Ascending aorta (tissue), 2 donors: Measurements from ENCODE around the gene NAPEPLD. TPM values are rescaled to one million over a fixed set of nuclear protein-coding genes. Genes with fewer than 3 reads are reported as not detected.

Source experiments
- DNase-seq, 2 donors: peaks; one replicate each; pipeline ENCODE4 v3.0.0-alpha.2; 2019; ENCODE audit warnings: low spot score in 2 of 2
- H3K27ac ChIP-seq, 2 donors: fragments of 200-600 bp; sonication (generic); one replicate each; pipeline ENCODE4 v1.5.1; 2016 to 2017; ENCODE audit warnings: mild to moderate bottlenecking in 1 of 2
- H3K27me3 ChIP-seq: fragments of 200-600 bp; sonication (generic); one replicate; pipeline ENCODE4 v1.5.1; 2017
- H3K36me3 ChIP-seq, 2 donors: fragments of 200-600 bp; sonication (generic); one replicate each; pipeline ENCODE4 v1.5.1; 2016
- H3K4me1 ChIP-seq, 2 donors: fragments of 200-600 bp; sonication (generic); one replicate each; pipeline ENCODE4 v1.5.1; 2016 to 2017; ENCODE audit warnings: mild to moderate bottlenecking in 1 of 2
- H3K4me3 ChIP-seq, 2 donors: fragments of 200-600 bp; sonication (generic); one replicate each; pipeline ENCODE4 v1.5.1; 2016 to 2017; ENCODE audit warnings: mild to moderate bottlenecking in 1 of 2
- H3K9me3 ChIP-seq, 2 donors: fragments of 200-600 bp; sonication (generic); one replicate each; pipeline ENCODE4 v1.5.1; 2016
- CTCF ChIP-seq, 3 experiments: fragments of 200-600 bp in 2 of 3; fragments of 450-650 bp in 1 of 3; sonication (generic) in 2 of 3; IDR thresholded peaks; one replicate each; pipeline ENCODE4 v1.5.1; 2016 to 2019; ENCODE audit warnings: antibody characterized with exemption in 3 of 3, mild to moderate bottlenecking in 1 of 3, moderate library complexity in 1 of 3
- intact Hi-C: fragments of 100-400 bp; cut with DNase I; formaldehyde crosslinking; loops from one replicate; pipeline ENCODE4 v1.15.1; 2023
- total RNA-seq: library from RNA; depleted of rRNA; stranded (reverse); fragments of >200 nt; gene quantifications from one replicate; pipeline ENCODE4 v1.1.0, GENCODE V29; 2016

NAPEPLD gene
- total RNA-seq, 1 donor from 2014 or later: 19.4 TPM

DNA sequence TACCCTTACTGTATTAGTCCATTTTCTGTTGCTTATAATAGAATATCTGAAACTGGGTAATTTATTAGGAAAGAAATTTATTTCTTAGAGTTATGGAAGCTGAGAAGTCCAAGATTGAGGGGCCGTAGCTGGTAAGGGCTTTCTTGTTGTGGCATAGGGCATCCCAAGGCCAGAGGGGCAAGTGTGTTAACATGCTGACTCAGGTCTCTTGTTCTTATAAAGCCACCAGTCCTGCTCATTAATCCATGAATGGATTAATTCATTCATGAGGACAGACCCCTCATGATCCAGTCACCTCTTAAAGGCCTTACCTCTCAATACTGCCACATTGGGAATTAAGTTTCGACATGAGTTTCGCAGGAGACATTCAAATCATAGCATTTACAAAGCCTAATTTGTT, 71.6 kb downstream of the NAPEPLD start:
- H3K36me3 ChIP-seq: no peaks in the 10 kb centered on the region
- H3K4me3 ChIP-seq: no peak overlapping the region
- no peak for TF ChIP-seq CTCF (IDR thresholded peaks at IDR 0.05)
- H3K27ac ChIP-seq: no peak overlapping the region
- DNase-seq: no peak
- intact Hi-C loops: no loop called here
- peaks cover 0 to 13% of the 10 kb centered on the region in 2 donors for H3K4me1 ChIP-seq
- H3K9me3 ChIP-seq: no peaks in the 10 kb centered on the region
- no peaks in the 10 kb centered on the region for H3K27me3 ChIP-seq

DNA sequence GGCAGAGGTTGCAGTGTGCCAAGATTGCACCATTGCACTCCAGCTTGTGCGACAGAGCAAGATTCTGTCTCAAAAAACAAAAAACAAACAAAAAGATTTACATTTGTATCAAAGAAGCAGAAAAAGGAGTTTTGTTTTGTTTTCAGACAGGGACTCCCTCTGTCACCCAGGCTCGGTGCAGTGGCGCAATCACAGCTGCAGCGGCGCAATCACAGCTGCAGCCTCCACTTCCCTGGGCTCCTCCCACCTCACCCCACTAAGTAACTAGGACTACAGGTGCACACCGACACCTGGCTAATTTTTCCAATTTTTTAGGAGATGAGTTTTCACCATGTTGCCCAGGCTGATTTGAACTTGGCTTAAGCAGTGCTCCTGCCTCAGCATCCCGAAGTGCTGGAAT, 72.1 kb downstream of the NAPEPLD start:
- Histone ChIP-seq H3K36me3 (no peaks in the 10 kb centered on the region), H3K27ac (no peak overlapping the region), H3K4me1 (peaks cover 0 to 13% of the 10 kb centered on the region in 2 donors), H3K4me3 (no peak overlapping the region), H3K27me3 (no peaks in the 10 kb centered on the region), H3K9me3 (no peaks in the 10 kb centered on the region)
- TF ChIP-seq CTCF (IDR thresholded peaks at IDR 0.05): no peak
- intact Hi-C loops: no loop called here
- no peak for DNase-seq

DNA sequence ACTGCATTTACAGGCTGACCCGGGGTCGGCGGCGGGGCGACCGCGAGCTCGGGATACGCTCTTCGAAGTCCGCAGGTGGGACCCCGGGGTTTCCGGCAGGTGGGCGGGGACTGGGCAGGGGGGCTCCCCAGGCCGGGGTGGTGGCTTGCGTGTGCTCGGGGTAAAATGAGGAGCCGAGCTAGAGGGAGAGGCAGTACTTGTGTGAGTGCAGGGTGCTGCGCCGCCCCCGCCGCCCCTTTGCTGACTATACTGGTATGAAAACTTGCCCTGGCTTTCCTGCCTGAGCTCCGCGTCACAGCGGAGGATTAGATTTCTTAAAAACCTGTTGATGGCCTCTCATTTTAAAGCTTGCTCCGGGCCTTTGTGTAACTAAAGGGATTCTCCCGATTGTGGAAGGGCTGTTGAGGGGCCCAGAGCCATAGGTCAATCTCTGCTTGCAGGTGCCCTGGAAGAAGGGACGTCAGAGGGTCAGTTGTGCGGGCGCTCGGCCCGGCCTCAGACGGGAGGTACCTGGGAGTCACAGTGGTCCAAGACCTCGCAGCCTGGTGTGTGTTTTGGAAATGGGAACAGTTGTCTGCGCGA, 73.5 kb downstream of the NAPEPLD start:
- peak overlapping the region; percentile 81 to 92 for H3K4me3 ChIP-seq
- intact Hi-C loops: loop anchor here (2.0 kb wide), 1 partner anchor 85 kb away; no protein-coding TSS in a partner anchor

DNA sequence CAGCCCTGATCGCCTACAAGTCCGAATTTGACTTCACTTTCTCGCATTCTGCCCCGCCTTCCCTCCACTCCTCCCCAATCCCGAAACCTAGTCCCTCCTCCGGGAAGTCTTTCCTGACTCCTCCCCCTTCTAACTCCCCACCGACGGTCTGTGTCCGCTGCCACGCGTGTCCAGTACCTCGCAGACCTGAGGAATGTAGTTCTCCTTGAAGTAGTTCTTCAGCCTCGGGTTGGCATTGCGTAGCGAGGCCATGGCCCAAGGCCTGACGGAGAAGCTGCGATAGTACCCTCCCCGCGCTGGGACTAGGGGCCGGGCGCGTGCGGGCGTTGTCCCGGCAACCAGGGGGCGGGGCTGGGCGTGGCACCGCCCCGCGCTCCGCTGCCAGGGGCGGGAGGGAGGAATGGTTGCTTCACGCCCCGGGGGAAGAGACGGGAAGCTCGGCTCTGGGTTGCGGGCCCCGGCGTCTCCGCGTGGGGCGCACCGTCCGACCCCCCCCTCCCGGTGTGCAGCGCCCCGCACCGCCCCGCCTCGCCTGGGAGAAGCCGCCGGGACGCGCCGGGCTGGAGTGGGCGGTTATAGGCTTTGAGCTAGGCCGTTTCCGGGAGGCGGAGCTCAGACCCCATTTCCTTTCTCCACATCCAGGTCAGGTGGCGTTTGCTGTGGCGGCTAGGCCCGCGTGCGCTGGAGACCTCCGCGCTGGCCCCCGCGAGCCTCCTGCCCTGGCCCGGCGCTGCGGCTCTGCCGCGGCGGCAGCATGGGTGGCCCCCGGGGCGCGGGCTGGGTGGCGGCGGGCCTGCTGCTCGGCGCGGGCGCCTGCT, 74.2 kb downstream of the NAPEPLD start, which contains the start of the genes ARMC10 and FBXL13:
Gene ARMC10, plus strand, starts transcription at position 622 of the 818 bp plus-strand sequence. Its CDS starts 133 bp downstream, at position 755.
Gene FBXL13, minus strand, starts transcription at position 278 of the 818 bp plus-strand sequence.
- Histone ChIP-seq H3K4me1 (peaks cover 0 to 13% of the 10 kb centered on the region in 2 donors), H3K36me3 (no peaks in the 10 kb centered on the region), H3K27ac (peak within 1 kb of the TSS; percentile 93 to 97), H3K9me3 (no peaks in the 10 kb centered on the region), H3K27me3 (no peaks in the 10 kb centered on the region), H3K4me3 (peak within 1 kb of the TSS; percentile 81 to 92)
- TF ChIP-seq CTCF (IDR thresholded peaks at IDR 0.05): peak; percentile 19 to 48 (median 41)
- DNase-seq: peak; percentile 55 to 95
- intact Hi-C loops: loop anchor here (1.0 to 5.0 kb wide), 4 partner anchors 75 to 327 kb away; partner anchors contain the start of genes FAM185A and NAPEPLD

More for the DNA sequence above, 73.5 kb downstream of the NAPEPLD start:
- no peak for TF ChIP-seq CTCF (IDR thresholded peaks at IDR 0.05)
- DNase-seq: peak; percentile 12 to 84
- Histone ChIP-seq H3K4me1 (peaks cover 0 to 13% of the 10 kb centered on the region in 2 donors), H3K9me3 (no peaks in the 10 kb centered on the region), H3K36me3 (no peaks in the 10 kb centered on the region), H3K27ac (peak overlapping the region; percentile 93 to 97), H3K27me3 (no peaks in the 10 kb centered on the region)

GRCh38 chr7:103073989-103074518, 74.8 kb downstream of the NAPEPLD start:
- Histone ChIP-seq H3K4me1 (peaks cover 0 to 13% of the 10 kb centered on the region in 2 donors), H3K4me3 (peak overlapping the region; percentile 81 to 92), H3K27me3 (no peaks in the 10 kb centered on the region), H3K36me3 (no peaks in the 10 kb centered on the region), H3K27ac (peak overlapping the region; percentile 93 to 97), H3K9me3 (no peaks in the 10 kb centered on the region)
- no peak for DNase-seq
- no peak for TF ChIP-seq CTCF (IDR thresholded peaks at IDR 0.05)
- intact Hi-C loops: loop anchor here (1.0 to 5.0 kb wide), 4 partner anchors 75 to 327 kb away; partner anchors contain the start of genes FAM185A and NAPEPLD
